C4-2B (cell line): ENCODE measurements around the gene CDHR4.

Experiments
- CTCF ChIP-seq: fragments of 450-650 bp; conservative IDR thresholded peaks from 2 replicates; pipeline ENCODE4 v1.5.1; 2017; ENCODE audit warnings: mild to moderate bottlenecking
- ZFX ChIP-seq: fragments of 450-650 bp; IDR thresholded peaks from 2 replicates; pipeline ENCODE4 v1.6.1; 2017

- TF ChIP-seq CTCF = no peak
- TF ChIP-seq ZFX = no peak
These were observed 14.0 kb upstream of the CDHR4 start, which contains the start of gene UBA7 for GRCh38 chr3:49813497-49814174.
